A549 (cell line): ENCODE measurements around the gene NOS1AP.

Experiments
- CEBPB ChIP-seq, 2 experiments: fragments of >200 bp in 1 of 2; sonication (Bioruptor Twin) in 1 of 2; formaldehyde crosslinking in 1 of 2; IDR thresholded peaks; 2 replicates each; pipeline ENCODE4 v1.6.1; 2012 to 2016
- PHF8 ChIP-seq: fragments of 200-600 bp; sonication (generic); IDR thresholded peaks from 2 replicates; pipeline ENCODE4 v1.6.1; 2016; ENCODE audit warnings: low read depth, mild to moderate bottlenecking, antibody characterized with exemption, moderate library complexity, borderline replicate concordance
- POLR2A ChIP-seq: IDR thresholded peaks from 2 replicates; pipeline ENCODE4 v1.6.1; 2012; ENCODE audit warnings: mild to moderate bottlenecking, low read length
- RAD21 ChIP-seq, 2 experiments: fragments of >200 bp in 1 of 2; sonication (Bioruptor Twin) in 1 of 2; formaldehyde crosslinking in 1 of 2; IDR thresholded peaks in 1 of 2; conservative IDR thresholded peaks in 1 of 2; 2 replicates in 1 of 2; 3 replicates in 1 of 2; pipeline ENCODE4 v1.6.1; 2012 to 2018; ENCODE audit warnings: inconsistent platforms in 1 of 2

- no peak for TF ChIP-seq POLR2A
- TF ChIP-seq PHF8: no peak
- no peak for TF ChIP-seq RAD21 (conservative IDR thresholded peaks at IDR 0.05 in 1 of 2, IDR thresholded peaks at IDR 0.05 in 1 of 2)
- TF ChIP-seq CEBPB (IDR thresholded peaks at IDR 0.05): no peak
These were observed 302.9 kb downstream of the NOS1AP start for GRCh38 chr1:162372159-162373071.
